Neural crest cell (in vitro differentiated cells): ENCODE data around the gene KRTAP10-6. TPM values are rescaled to one million over a fixed set of nuclear protein-coding genes. Genes with fewer than 3 reads are reported as not detected.
"Not testable (repeated sequence)": the region's sequence is repeated elsewhere in the genome, so short reads cannot be mapped to it uniquely, and the experiment has no call there.

Experiments
- DNase-seq: peaks from one replicate; pipeline ENCODE4 v3.0.0; 2021; ENCODE audit warnings: low read depth, mixed read lengths, low spot score
- H3K27ac Mint-ChIP-seq: one replicate; pipeline ENCODE4 v1.8.0; 2021; ENCODE audit warnings: mild to moderate bottlenecking, mixed read lengths; ENCODE audit not compliant: unreplicated experiment
- H3K27me3 Mint-ChIP-seq: 2 replicates; pipeline ENCODE4 v1.8.0; 2021; ENCODE audit warnings: low read depth, mild to moderate bottlenecking, mixed read lengths
- H3K36me3 Mint-ChIP-seq: 2 replicates; pipeline ENCODE4 v1.8.0; 2021; ENCODE audit warnings: low read depth, mild to moderate bottlenecking, mixed read lengths
- H3K4me1 Mint-ChIP-seq: 2 replicates; pipeline ENCODE4 v1.8.0; 2021; ENCODE audit warnings: mixed read lengths
- H3K4me3 Mint-ChIP-seq: one replicate; pipeline ENCODE4 v1.8.0; 2021; ENCODE audit warnings: mild to moderate bottlenecking, mixed read lengths
- H3K9me3 Mint-ChIP-seq: 2 replicates; pipeline ENCODE4 v1.8.0; 2021; ENCODE audit warnings: mixed read lengths
- CTCF ChIP-seq: fragments of 200-600 bp; sonication (generic); conservative IDR thresholded peaks from 2 replicates; pipeline ENCODE4 v1.5.0; 2021; ENCODE audit warnings: antibody characterized with exemption, mild to moderate bottlenecking
- total RNA-seq: library from RNA; stranded (reverse); gene quantifications from 2 replicates; pipeline ENCODE4 v1.2.1, GENCODE V29; 2021

Gene KRTAP10-6
- total RNA-seq, 1 donor from 2014 or later, result not detected

- H3K4me3 Mint-ChIP-seq, result no peak within 1 kb of the TSS
- TF ChIP-seq CTCF, result no peak
- no peaks in the 10 kb centered on the region for H3K4me1 Mint-ChIP-seq
- H3K27ac Mint-ChIP-seq, result no peak within 1 kb of the TSS
- H3K36me3 Mint-ChIP-seq, result peaks cover 12% of the 10 kb centered on the region
- H3K27me3 Mint-ChIP-seq, result peaks cover 10% of the 10 kb centered on the region
- peaks cover 14% of the 10 kb centered on the region for H3K9me3 Mint-ChIP-seq
- DNase-seq, result no peak
These were observed 19.8 kb upstream of the KRTAP10-6 start, which contains the start of gene KRTAP10-8 for GRCh38 chr21:44612029-44612486. Gene KRTAP10-8 (plus strand): TSS chr21:44612079. CDS start chr21:44612101, 22 bp downstream.

GRCh38 chr21:44611551-44611950 is 19.2 kb upstream of the KRTAP10-6 start:
- DNase-seq, result no peak
- Mint-ChIP-seq H3K36me3 (peaks cover 12% of the 10 kb centered on the region), H3K9me3 (peaks cover 15% of the 10 kb centered on the region), H3K4me1 (no peaks in the 10 kb centered on the region), H3K27me3 (peaks cover 12% of the 10 kb centered on the region), H3K27ac (no peak overlapping the region), H3K4me3 (no peak overlapping the region)
- no peak for TF ChIP-seq CTCF

- not testable (repeated sequence) for DNase-seq, H3K27ac Mint-ChIP-seq, H3K4me1 Mint-ChIP-seq, H3K4me3 Mint-ChIP-seq
- H3K9me3 Mint-ChIP-seq, result peaks cover 17% of the 10 kb centered on the region
- peaks cover 12% of the 10 kb centered on the region for H3K36me3 Mint-ChIP-seq
- peaks cover 20% of the 10 kb centered on the region for H3K27me3 Mint-ChIP-seq
These were observed 18.0 kb upstream of the KRTAP10-6 start for GRCh38 chr21:44610157-44610843.

GRCh38 chr21:44609193-44609592 is 16.9 kb upstream of the KRTAP10-6 start:
- H3K4me3 Mint-ChIP-seq, result no peak overlapping the region
- peaks cover 30% of the 10 kb centered on the region for H3K27me3 Mint-ChIP-seq
- peaks cover 25% of the 10 kb centered on the region for H3K9me3 Mint-ChIP-seq
- no peak for DNase-seq
- H3K27ac Mint-ChIP-seq, result no peak overlapping the region
- peaks cover 12% of the 10 kb centered on the region for H3K36me3 Mint-ChIP-seq
- no peaks in the 10 kb centered on the region for H3K4me1 Mint-ChIP-seq
- no peak for TF ChIP-seq CTCF

- Mint-ChIP-seq H3K36me3 (peaks cover 12% of the 10 kb centered on the region), H3K4me1 (no peaks in the 10 kb centered on the region), H3K27me3 (peaks cover 33% of the 10 kb centered on the region), H3K4me3 (no peak overlapping the region), H3K9me3 (peaks cover 25% of the 10 kb centered on the region), H3K27ac (no peak overlapping the region)
- no peak for DNase-seq
- no peak for TF ChIP-seq CTCF
These were observed 14.2 kb upstream of the KRTAP10-6 start for GRCh38 chr21:44606495-44606894.

- no peaks in the 10 kb centered on the region for H3K36me3 Mint-ChIP-seq
- peaks cover 33% of the 10 kb centered on the region for H3K27me3 Mint-ChIP-seq
- no peak for TF ChIP-seq CTCF
- H3K4me1 Mint-ChIP-seq, result no peaks in the 10 kb centered on the region
- H3K4me3 Mint-ChIP-seq, result no peak overlapping the region
- DNase-seq, result no peak
- no peak overlapping the region for H3K27ac Mint-ChIP-seq
- H3K9me3 Mint-ChIP-seq, result peaks cover 14% of the 10 kb centered on the region
These were observed 11.6 kb upstream of the KRTAP10-6 start for GRCh38 chr21:44603911-44604310.
